GM10847 (cell line): ENCODE data around the gene BOK.
A peak's percentile ranks its signal among the peaks of the same experiment; 100 is the strongest.

Experiments used
- POLR2A ChIP-seq: IDR thresholded peaks from 2 replicates; pipeline ENCODE4 v1.6.1; 2011; ENCODE audit not compliant: insufficient read length; ENCODE audit errors: extremely low read depth

BOK gene

DNA sequence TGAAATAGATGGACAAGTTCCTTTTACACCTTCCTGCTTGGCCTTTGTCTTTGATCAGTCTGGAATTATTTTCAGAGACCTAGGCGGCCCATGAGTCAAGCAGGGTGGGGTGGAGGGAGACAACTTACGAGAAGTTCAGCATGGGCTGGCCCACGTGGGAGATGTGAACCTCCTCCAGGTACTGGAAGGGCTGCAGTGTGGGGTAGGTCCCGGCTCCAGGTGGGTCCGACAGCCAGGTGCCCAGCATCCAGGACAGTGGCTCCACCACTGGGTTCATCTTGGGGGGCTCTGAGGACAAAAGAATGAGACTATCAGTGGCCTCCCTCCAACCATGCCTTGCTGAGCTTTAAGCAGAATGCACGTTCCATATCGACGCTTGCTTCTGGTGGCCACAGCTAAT is 47.6 kb downstream of the BOK start:
- no peak for TF ChIP-seq POLR2A

DNA sequence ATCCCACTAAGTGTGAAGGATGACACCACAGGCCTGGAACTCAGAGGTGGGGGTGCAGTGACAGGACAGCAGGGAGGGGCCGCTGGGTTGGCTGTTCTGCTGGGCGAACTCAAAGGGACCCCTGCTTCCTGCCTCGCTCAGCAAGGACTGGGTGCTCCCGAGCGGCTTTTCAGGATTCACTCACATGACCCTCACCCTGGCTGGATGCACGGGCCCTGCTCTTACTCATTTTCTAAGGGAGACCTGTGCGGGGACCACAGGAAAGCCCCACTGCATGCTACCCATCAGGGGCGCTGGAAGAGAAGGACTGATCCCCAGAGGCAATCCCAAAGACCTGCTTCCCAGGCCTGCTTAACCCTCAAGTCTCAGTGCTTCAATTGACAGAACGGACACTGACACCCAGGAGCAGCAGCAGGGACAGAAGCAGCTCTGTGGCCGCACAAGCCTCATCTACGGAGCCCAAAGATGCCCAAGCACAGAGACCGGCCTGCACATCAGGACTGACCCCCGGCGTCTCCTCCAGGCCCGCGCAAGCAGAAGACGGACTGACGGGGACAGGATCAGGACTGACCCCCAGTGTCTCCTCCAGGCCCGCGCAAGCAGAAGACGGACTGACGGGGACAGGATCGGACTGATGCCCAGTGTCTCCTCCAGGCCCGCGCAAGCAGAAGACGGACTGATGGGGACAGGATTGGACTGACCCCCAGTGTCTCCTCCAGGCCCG is 48.8 kb downstream of the BOK start:
- no peak for TF ChIP-seq POLR2A

DNA sequence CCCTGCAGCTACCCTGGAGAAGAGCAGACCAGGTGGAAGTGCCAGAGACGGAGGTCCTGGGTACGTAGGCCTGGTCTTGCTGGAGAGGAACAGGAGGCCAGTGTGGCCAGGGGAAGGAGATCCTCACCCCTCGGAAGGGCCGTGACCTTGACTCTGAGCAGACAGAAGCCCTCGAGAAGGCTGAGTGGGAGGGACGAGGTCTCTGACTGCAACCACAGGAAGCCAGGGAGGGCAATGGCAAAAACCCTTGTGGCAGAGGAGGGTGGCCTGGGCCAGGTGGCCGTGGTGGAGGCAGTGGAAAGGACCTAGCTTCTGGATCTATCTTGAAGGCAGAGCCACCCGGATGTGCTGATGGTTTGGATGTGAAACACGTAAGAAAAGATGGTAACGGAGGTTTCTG is 50.3 kb downstream of the BOK start:
- TF ChIP-seq POLR2A: no peak

DNA sequence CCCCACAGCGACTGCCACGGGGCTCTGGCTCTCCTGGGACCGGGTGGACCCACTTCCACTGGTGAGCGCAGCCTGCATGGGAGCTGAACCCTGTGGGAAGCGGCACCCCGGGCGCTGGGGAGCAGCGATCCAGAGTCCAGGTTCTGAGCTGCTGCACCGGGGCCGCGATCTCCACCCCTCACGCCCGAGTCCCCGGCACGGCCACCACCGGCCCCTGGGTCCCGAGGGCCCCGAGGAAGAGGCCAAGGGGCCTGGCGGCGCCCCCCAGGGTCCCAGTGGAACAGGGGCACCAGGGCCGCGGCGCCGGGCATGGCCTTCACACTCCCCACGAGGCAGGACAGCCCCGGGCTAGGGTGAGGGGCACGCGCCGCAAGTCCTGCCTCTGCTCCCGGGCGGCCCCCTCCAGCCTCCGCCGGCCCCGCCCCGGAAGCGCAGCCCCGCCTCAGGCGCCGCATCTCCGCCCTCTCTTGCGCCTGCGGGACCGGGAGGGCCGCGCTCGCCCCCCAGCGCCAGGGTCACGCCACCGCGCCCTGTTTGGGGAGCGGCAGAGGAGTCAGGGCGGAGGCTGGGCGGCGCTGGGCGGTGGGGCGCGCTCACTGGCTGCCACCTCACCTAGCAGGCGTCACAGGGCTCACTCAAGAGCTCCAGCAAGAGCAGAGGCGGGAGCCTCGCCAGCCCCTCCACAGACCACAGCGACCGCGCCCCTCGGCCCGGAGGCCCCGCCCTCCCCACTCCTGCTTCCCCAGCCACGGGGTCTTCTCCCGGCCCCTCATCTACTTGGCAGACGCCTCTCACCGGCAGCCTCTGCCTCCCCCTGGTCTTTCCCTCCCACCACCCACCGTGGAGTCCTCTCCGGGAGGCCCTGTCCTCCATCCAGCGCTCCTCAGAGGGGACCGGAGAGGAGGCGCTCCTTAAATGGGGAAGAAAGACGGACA is 51.6 kb downstream of the BOK start:
- peak; percentile 18 for TF ChIP-seq POLR2A

DNA sequence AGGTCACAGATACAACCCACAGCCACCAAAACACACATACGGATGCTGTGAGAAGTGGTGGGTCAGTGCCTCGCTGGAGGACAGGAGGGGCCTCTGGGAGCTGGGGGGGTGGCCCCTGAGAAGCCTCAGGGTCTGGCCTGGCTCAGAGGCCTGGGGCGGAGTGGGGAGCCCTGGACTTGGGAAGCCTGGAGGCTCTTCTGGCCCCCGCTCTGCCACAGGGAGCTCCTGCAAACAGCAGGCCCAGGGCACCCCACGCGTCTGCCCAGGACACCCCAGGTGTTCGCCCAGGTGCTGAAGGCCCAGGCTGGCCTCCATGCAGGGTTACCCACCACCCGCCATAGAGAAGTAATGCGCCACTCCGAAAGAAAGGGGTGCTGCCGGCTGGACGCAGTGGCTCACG is 52.5 kb downstream of the BOK start:
- no peak for TF ChIP-seq POLR2A

DNA sequence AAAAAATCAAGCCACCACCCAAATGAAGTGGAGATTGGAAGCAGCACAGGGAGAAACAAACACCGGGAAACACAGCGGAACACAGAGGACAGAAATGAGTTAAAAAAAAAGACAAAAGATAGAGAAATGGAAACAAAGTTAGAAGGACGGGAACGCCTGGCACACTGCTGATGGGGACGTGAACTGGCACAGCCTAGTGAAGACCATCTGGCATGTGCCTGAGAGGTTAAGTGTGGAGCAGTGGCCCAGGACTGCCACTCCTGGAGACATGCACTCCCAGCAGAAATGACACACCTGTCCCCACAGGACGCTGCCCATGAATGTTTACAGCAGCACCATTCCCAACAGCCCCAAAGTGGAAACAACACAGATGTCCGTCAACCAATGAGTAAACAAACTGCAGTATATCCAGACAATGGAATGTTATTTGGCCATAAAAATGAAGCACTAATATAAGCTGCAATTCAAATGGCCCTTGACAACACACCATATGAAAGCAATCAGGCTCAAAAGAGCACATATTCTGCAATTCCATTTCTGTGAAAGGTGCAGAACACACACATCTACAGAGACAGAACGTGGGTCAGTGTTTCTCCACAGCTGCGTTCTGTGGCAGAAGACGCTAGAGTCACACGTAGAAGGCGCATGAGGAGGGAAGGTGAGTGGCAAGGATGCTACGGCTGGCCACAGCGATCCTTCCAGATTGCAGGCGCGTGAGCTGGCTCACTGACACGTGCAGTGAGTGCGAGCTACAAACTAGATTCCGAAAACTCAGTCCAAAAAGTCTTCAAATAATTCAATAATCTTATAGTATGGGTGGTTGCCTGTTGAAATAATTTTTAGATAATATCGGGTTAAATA is 53.8 kb downstream of the BOK start:
- no peak for TF ChIP-seq POLR2A

DNA sequence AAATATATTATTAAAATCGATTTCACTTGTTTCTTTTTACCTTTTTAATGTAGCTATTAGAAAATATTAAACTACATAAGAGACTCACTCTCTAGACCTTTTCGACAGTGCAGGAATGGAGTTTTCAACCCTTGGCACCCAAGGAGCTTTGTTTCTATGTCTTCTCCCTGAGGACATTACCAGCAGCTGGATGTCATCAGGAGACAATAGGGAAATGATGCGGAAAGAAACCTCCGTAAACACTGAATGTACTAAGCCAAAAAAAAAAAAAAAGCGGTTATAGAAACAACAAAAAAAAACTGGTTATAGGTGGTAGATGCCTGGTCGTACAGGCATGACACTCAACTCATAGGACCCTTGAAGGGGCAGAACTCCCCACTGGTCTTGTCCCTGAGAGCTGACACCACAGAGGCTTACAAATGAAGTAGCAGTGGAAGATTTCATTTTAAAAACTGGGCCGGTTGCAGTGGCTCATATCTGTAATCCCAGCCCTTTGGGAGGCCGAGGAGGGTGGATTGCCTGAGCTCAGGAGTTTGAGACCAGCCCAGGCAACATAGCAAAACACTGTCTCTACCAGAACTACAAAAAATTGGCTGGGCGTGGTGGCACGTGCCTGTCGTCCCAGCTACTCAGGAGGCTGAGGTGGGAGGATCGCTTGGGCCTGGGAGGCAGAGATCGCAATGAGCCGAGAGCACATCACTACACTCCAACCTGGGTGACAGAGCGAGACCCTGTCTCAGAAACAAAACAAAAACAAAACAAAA is 54.7 kb downstream of the BOK start:
- TF ChIP-seq POLR2A: no peak

DNA sequence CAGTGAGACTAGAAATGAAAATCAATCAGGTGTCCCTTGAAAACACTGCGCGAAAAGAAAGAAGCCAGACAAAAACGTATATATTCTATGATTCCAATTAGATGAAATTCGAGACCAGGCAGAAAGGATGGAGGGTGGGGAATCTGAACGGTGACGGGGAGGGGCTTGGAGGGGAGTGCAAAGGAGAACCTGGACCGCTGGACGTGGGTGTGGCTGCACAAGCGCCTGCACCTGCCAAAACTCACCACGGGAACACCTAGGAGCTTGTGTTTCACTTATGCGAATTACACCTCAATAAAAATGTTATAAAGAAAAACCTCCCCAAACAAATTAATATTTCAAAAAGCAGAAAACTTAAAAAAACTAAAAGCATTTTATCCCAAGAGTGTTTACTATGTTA is 56.5 kb downstream of the BOK start:
- TF ChIP-seq POLR2A: no peak

DNA sequence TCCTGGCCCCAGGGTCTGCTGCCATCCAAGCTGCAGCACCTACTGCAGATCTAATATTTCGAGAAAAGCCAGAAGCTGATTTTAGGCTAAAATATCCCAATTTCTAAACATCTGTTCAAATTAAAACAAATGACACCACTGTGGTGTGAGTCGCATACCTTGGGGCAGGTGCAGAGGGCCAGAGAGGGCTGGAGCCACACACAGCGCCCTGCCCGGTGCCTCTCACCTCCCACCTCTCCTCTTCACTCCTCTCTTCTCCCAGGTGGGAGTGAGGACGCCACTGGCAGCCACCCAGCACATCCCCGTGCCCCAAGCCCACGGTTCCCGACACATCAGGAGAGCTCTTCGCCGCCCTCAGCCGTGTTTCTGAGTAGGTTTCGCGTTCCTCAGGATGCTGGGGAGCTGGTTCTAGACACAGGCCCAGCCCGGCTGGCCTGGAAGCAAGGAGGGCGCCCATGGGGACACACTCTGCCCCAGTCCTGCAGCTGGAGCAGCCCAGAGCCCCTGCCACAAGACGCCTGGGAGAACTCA is 57.0 kb downstream of the BOK start:
- TF ChIP-seq POLR2A: no peak

DNA sequence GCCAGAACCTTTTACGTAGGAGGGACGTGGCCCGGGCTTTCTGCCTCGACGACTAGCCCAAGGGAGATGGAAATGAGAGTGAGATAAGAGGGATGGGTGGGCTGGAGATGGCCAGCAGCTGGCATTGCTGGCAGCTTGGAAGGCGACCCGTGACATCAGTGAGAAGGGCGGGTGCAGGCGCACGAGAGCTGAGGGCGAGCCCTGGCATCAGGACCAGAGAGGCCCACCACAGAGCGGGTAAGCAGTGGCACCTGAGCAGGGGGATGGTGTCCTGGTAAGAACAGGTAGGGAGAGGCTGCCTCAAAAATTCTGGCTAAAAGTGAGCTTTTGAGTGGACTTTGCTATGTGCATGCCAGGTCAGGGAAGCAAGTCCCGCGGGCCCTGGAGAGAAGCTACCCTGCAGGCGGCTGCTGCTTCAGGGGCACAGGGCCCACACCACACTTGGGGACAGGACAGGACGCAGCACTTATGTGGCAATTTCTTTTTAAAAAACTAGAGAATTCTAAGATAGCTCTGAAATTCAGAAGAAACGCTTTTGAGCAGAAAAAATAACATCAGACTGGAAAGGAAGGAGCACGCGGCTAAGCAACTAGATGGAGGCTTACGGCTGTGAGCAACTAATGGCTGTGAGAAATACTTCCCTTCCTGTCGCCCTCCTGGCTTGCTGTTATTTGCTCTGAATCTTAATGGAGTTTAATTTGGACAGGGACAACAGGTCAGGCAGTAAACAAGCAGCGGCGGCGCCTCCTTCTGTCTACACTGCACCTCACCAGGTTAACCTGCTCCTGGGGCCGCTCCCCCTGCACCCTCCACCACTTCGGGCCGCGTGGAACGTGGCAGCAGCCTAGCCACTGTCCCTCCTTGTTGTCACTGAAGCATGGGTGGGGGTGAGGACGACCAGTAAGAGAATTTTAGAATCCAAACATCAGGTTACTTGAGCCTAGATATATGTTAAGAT is 57.9 kb downstream of the BOK start:
- no peak for TF ChIP-seq POLR2A

DNA sequence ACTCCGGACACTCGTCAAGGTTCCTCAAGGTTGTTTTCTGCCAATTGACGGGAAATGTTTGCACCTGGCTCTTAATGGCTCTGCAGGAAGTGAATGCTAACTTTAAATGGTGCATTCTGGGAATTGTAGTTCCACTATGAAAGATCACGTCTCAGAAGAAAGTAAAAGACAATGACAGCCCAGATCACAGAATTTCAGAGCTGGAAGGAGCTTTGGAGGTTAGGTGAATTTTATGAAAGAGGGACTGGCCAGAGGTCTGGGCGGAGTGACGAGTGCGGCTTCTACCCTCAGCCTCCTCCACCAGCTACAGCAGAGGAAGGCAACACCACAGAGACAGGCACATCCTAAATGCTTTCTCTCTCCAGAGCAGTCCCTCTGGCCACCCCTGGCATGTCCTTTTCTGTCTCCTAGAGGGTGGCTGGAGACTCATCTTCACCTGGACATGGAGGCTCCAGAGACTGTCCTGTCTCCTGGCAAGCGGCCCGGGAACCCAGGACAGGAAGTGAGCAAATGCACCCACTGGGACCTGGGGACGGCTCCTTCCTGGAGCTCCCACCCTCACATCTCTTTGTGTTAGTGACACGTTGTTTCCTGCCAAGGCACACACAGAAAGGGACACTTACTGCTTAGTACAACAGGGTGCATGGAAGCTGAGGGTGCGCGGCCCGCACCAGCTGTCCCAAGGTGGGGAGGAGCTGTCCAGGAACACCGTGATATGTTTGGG is 59.0 kb downstream of the BOK start:
- no peak for TF ChIP-seq POLR2A

DNA sequence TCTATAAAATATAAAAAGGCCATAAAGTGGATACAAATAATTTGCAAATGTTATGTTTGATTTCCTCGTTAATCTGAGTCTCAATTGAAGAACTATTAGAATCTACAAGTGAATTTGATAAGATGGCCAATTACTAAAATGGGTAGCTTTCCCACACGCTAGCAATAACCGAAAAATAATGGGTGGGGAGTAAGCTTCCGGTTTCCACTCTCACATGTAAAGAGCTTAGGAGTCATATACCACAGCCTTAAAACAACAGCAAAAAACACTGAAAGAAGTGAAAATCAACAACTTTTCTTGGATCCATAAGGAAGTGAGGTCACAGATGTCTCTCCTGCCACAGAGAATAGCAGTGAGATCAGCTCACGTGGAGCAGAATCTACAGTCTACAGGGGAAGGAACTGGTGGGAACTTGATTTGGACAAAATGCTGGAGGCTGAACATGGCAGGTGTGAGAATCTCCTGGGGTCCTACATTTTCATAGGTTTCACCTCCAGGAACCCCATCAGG is 59.8 kb downstream of the BOK start:
- TF ChIP-seq POLR2A: no peak

DNA sequence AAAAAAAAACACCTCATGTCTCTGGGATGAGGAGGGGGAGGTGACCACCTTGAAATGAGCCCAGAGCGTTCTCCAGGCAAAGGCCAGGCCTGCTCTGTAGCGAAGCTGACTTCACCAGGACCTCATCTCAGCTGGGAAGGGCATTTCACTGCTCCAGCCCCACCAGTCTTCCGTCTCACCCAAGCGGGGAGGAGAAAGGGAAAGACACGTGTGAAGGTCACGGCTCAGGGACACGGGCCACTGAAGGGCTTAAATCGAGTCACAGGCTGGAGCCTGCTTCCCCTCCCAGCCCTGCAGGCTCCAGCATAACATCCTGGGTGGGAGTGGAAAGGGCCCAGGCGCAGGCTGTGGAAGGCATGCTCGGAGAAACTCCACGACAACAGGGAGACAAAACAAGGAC is 60.3 kb downstream of the BOK start:
- TF ChIP-seq POLR2A: no peak
